ENCODE results near the gene EPHA2. TPM values are rescaled to one million over a fixed set of nuclear protein-coding genes. Genes with fewer than 3 reads are reported as not detected.

The EPHA2 gene
- total RNA-seq, 2 donors from 2014 or later: 19.5 to 26.7 TPM

DNA sequence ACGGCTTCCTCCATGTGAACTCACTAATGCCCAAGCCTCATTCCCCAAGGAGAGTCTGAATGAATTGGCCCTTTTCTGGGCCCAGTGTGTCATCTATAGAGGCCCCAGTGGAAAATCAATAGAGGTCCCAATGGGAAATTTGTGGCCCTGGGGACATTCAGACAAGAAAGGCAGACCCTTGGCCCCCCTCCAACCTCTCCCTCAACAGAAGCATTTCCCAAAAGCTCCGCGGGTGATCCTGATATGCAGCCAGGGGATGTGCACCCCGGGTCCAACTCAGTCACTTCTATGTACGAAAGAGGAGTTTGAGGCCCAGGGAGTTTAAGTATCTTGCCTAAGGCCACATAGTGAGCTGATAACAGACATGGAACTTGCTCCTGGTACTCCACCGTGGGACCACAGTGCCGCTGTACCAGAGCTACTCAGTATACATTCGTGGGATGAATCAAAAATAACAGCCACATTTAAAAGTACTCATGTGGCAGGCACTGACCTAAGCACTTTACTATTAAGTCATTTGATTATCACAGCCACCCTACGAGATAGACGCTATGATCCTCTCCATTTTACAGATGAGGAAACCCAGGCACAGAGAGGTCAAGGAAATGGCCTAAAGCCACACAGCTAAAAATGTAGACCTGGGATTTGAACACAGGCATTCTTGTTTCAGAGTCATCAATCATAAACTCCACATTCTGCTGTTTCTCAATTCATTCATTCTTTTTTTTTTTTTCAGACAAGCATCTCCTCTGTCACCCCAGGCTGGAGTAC is 8.5 kb downstream of the EPHA2 start:
- WGBS, 2 donors: 60% methylated on average over 9 to 10 of the region's 10 CpGs
- DNase-seq (no peak), ATAC-seq (no peak)
- no peaks in the 10 kb centered on the region for H3K27me3 ChIP-seq
- H3K36me3 ChIP-seq (replicated peaks in 1 of 2; ENCODE audit: insufficient read depth in 1 of 2, low read depth in 2 of 2): peaks cover 0 to 3% of the 10 kb centered on the region in 2 donors
- H3K9me3 ChIP-seq: no peaks in the 10 kb centered on the region
- no peak for TF ChIP-seq POLR2A (IDR thresholded peaks at IDR 0.05)
- TF ChIP-seq, protein P1, sequence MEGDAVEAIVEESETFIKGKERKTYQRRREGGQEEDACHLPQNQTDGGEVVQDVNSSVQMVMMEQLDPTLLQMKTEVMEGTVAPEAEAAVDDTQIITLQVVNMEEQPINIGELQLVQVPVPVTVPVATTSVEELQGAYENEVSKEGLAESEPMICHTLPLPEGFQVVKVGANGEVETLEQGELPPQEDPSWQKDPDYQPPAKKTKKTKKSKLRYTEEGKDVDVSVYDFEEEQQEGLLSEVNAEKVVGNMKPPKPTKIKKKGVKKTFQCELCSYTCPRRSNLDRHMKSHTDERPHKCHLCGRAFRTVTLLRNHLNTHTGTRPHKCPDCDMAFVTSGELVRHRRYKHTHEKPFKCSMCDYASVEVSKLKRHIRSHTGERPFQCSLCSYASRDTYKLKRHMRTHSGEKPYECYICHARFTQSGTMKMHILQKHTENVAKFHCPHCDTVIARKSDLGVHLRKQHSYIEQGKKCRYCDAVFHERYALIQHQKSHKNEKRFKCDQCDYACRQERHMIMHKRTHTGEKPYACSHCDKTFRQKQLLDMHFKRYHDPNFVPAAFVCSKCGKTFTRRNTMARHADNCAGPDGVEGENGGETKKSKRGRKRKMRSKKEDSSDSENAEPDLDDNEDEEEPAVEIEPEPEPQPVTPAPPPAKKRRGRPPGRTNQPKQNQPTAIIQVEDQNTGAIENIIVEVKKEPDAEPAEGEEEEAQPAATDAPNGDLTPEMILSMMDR (IDR thresholded peaks at IDR 0.05): no peak
- H3K4me1 ChIP-seq: peaks cover 77% of the 10 kb centered on the region
- peak overlapping the region; percentile 79 to 92 (median 88) for H3K27ac ChIP-seq
- H3K4me3 ChIP-seq: no peak overlapping the region
- intact Hi-C loops (cut with DNase I): no loop called here

DNA sequence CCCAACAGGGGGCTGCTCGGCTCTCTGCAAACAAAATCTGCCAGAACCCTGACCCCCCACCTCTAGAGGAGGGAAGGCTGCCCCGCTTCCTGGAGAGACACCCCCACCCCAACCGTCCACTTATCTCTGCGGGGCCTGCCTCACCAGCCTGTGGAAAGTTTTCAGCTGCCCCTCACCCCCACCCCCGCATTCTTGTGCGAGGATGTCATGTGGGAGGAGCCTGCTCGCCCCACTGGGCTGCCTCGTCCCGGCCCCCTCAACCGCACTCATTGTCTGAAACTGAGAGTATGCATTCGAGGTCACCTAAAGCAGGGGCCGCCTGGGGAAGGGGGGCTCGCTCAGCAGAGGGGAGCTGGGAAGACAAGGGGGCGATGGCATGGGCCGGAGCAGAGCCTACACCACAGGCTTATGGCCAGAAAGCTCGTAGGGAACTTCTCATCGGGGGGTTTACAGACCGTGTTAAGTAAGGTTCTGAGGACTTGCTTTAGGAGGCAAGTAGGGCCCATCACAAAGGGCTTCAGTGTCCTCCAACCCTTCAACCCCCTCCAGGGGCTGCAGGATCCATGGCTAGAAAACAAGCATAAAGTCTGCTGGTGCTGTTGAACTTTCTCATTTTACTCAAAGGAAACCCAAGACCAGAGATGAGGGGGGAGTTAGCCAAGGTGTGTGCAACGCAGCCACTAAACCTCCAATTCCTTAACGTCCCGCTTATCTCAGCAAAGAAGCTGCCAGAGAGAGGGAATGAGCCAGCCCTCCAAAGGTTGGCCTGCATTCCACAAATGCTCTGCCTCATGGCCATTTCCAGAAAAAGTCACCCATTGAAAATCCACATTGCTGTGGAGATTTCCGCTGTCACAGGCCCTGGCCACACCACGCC is 9.4 kb downstream of the EPHA2 start:
- Histone ChIP-seq H3K36me3 (replicated peaks in 1 of 2; ENCODE audit: insufficient read depth in 1 of 2, low read depth in 2 of 2) (peaks cover 0 to 3% of the 10 kb centered on the region in 2 donors), H3K27ac (peak overlapping the region; percentile 79 to 92 (median 88)), H3K4me3 (no peak overlapping the region), H3K4me1 (peaks cover 76% of the 10 kb centered on the region), H3K27me3 (no peaks in the 10 kb centered on the region), H3K9me3 (no peaks in the 10 kb centered on the region)
- DNase-seq (peak; percentile 74 to 84 (median 82)), ATAC-seq (peak; percentile 49)
- WGBS, 2 donors: 44% methylated on average over 14 to 23 of the region's 23 CpGs
- TF ChIP-seq, protein P1 (IDR thresholded peaks at IDR 0.05): no peak
- peak; percentile 23 to 57 (median 49) for TF ChIP-seq POLR2A (IDR thresholded peaks at IDR 0.05)
- intact Hi-C loops (cut with DNase I): no loop called here

DNA sequence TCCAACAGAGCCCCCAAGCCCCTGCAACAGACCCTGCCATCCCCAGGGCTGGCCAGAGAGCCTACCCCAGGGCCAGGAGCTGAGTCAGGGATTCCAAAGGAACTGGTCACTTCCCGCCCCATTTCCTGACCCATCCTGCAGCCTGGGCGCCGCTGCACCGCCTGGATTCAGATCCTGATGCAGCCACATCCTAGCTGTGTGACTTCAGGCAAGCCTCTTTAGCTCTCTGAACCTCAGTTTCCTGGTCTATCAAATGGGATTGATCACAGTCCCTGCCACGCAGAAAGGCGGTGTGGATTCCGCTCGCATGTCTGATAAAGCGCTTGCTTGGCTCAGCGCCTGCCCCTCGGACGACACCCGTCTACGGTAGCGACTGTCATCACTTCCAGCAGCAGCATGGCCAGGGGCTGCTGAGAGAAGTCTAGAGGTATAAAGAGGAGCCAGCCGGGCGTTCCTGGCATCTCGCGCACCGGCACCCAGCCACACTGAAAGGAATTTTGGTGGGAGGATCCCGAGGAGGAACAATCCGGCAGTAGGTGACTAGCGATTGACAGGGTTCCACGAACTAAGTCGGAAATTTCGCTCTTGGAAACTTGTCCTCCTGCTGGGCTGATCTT is 10.1 kb downstream of the EPHA2 start:
- Histone ChIP-seq H3K9me3 (no peaks in the 10 kb centered on the region), H3K27me3 (no peaks in the 10 kb centered on the region), H3K27ac (peak overlapping the region; percentile 79 to 92 (median 88)), H3K4me1 (peaks cover 69% of the 10 kb centered on the region), H3K4me3 (no peak overlapping the region), H3K36me3 (replicated peaks in 1 of 2; ENCODE audit: insufficient read depth in 1 of 2, low read depth in 2 of 2) (peaks cover 0 to 3% of the 10 kb centered on the region in 2 donors)
- intact Hi-C loops (cut with DNase I): no loop called here
- peak; percentile 57 to 71 (median 64) for DNase-seq
- peak; percentile 18 for ATAC-seq
- 41 to 50% methylated on average over 19 to 26 of the region's 26 CpGs for WGBS, 2 donors
- TF ChIP-seq, protein P1 (IDR thresholded peaks at IDR 0.05): no peak
- peak in 2 of 3 donors; percentile 23 to 49 for TF ChIP-seq POLR2A (IDR thresholded peaks at IDR 0.05)

DNA sequence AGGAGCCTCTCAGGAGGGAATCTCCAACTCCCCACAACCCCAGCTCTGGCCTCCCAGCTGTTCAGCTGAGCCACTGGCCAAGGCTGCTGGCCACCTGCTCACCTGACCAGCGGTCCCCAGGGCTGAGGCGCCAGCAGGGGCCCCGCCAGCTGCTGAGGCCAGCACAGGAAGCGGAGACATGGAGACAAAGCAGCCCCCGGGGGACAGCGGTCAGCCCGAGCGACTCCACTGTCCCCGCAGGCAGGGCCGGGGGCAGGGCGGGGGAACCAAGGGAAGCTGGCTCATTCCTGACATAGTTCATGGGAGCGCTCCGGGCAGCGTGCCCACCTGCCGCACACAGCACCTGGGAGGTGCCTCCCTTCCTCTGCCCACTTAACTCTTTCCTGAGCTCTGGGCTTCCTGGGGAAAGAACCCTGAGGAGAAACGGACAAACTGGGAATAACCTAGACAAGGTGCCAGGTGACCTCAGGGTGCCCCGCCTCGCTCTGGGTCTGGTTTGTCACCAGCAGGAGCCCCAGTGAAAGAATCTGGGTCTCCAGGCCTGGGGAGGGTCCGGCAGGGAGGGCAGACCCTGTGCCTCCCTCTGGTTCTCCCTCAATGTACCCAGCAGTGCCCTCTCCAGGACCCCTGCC is 10.7 kb downstream of the EPHA2 start:
- TF ChIP-seq, protein P1 (IDR thresholded peaks at IDR 0.05): no peak
- peak in 2 of 3 donors; percentile 52 to 57 for TF ChIP-seq POLR2A (IDR thresholded peaks at IDR 0.05)
- H3K27me3 ChIP-seq: no peaks in the 10 kb centered on the region
- peaks cover 68% of the 10 kb centered on the region for H3K4me1 ChIP-seq
- H3K27ac ChIP-seq: peak overlapping the region; percentile 79 to 92 (median 88)
- peak; percentile 76 for ATAC-seq
- intact Hi-C loops (cut with DNase I): no loop called here
- no peak overlapping the region for H3K4me3 ChIP-seq
- 6 to 11% methylated on average over 6 to 17 of the region's 19 CpGs for WGBS, 2 donors
- peaks cover 0 to 3% of the 10 kb centered on the region in 2 donors for H3K36me3 ChIP-seq (replicated peaks in 1 of 2; ENCODE audit: insufficient read depth in 1 of 2, low read depth in 2 of 2)
- DNase-seq: peak; percentile 92 to 96 (median 94)
- H3K9me3 ChIP-seq: no peaks in the 10 kb centered on the region

Data from body of pancreas (tissue), 4 donors.